GM06990 (cell line): ENCODE results near the gene CAPN9.

ENCODE experiments used
- DNase-seq: peaks from one replicate; pipeline ENCODE4 v3.0.0-alpha.2; 2011; ENCODE audit not compliant: insufficient read length; ENCODE audit errors: extremely low read depth
- H3K27me3 ChIP-seq: replicated peaks from 2 replicates; pipeline ENCODE4 v1.6.0; 2011; ENCODE audit warnings: low read length; ENCODE audit not compliant: control insufficient read depth, insufficient read depth
- H3K36me3 ChIP-seq: 2 replicates; pipeline ENCODE4 v1.5.1; 2011; ENCODE audit warnings: low read length; ENCODE audit not compliant: control insufficient read depth, insufficient read depth
- H3K4me3 ChIP-seq: replicated peaks from 2 replicates; pipeline ENCODE4 v1.5.1; 2011; ENCODE audit warnings: low read depth, mild to moderate bottlenecking, control low read depth, low read length
- TF ChIP-seq, protein P1 (sequence below): IDR thresholded peaks from 2 replicates; pipeline ENCODE4 v1.5.1; 2011; ENCODE audit warnings: low read length, control low read depth, mild to moderate bottlenecking, inconsistent platforms; ENCODE audit not compliant: insufficient read depth, poor library complexity, severe bottlenecking

The CAPN9 gene

DNA sequence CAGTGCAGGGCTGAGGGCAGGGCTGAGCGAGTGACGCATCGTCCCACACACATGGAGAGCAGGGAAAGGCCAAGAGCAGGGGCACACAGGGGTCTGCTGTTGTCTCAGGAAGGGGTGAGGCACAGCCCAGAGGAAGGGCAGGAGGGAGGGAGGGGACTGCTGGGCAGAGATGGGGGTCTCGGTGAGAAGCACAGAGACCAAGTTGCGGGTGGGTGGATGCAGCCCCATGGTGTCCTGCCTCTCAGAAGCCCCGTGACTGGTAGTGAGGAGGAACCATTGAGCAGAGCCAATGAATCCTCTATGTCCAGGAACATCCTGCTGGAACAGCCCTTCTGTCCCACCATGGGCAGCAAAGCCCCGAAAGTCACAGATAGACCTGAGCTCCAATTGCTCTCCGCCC is 103.4 kb downstream of the CAPN9 start:
- Histone ChIP-seq H3K27me3 (no peaks in the 10 kb centered on the region), H3K36me3 (no peaks in the 10 kb centered on the region), H3K4me3 (no peak overlapping the region)
- TF ChIP-seq, protein P1, sequence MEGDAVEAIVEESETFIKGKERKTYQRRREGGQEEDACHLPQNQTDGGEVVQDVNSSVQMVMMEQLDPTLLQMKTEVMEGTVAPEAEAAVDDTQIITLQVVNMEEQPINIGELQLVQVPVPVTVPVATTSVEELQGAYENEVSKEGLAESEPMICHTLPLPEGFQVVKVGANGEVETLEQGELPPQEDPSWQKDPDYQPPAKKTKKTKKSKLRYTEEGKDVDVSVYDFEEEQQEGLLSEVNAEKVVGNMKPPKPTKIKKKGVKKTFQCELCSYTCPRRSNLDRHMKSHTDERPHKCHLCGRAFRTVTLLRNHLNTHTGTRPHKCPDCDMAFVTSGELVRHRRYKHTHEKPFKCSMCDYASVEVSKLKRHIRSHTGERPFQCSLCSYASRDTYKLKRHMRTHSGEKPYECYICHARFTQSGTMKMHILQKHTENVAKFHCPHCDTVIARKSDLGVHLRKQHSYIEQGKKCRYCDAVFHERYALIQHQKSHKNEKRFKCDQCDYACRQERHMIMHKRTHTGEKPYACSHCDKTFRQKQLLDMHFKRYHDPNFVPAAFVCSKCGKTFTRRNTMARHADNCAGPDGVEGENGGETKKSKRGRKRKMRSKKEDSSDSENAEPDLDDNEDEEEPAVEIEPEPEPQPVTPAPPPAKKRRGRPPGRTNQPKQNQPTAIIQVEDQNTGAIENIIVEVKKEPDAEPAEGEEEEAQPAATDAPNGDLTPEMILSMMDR = no peak
- DNase-seq = no peak

DNA sequence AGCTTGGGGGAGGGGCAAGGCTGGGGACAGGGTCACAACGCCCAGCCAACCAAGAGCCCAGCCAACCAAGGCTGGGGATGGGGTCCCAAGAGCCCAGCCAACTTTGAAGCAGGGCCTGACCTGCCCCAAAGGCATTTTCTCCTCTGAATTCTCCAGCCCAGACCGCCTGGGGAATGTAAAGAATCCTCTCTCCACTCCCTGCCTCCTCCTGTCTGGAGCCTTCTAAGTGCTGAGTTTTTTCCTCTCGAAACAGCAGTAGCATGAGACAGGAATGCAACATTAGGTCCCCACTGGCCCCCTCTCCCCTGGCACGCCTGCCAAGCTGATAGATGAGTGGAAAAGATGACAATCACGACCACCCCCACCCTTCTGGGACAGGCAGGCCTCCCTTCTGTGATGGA is 104.1 kb downstream of the CAPN9 start:
- TF ChIP-seq, protein P1 = no peak
- no peaks in the 10 kb centered on the region for H3K36me3 ChIP-seq
- DNase-seq = no peak
- H3K27me3 ChIP-seq = no peaks in the 10 kb centered on the region
- H3K4me3 ChIP-seq = no peak overlapping the region
